NOMO-1 (cell line): ENCODE results near the gene PRLHR.

Source experiments
- DNase-seq, 2 experiments: peaks; one replicate each; lab custom pipeline; 2025; ENCODE audit not compliant: unreplicated experiment in 2 of 2; lab: John Stamatoyannopoulos, UW

Gene PRLHR

DNA sequence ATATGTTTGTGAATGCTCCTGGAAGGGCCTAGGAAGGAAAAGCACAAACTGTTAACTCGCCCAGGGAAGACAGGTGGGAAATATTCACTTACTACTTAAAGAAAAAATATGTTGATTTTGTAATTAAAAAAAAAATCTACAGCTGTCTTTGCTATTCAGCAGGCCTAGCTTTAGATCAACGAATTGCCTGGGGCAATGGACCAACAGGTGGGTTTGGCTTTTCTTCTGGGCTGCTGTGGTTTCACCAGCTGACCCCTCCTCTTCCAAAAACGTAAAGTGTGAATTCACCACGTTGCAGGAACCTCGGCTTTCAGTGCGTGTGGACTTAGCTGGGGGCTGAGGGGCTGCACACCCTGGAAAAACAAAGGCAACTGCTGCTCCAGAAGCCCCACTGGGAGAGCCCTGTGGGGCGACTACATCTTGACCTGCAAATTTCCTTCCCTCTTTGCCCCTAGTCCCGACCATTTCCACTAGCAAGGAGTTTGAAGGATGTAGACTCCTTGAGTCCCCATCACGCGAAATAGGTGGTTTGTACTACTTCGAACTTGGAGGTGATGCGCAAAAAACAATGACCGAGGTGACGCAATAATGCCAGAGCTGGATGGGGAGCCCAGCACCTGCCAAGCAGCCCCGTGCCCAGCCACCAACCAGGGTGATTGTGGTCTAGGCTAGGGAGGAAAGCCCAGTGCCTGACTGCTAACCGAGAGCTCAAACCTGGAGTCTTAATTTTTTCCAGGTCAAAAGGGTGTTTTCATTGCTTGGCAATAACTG lies 7.4 kb downstream of the PRLHR start:
- no peak for DNase-seq

- DNase-seq, result no peak
These were observed 8.5 kb downstream of the PRLHR start for GRCh38 chr10:118586911-118587310.

- no peak for DNase-seq
These were observed 9.7 kb downstream of the PRLHR start for GRCh38 chr10:118585794-118586193.

- DNase-seq, result no peak
These were observed 10.2 kb downstream of the PRLHR start for GRCh38 chr10:118585234-118585633.

DNA sequence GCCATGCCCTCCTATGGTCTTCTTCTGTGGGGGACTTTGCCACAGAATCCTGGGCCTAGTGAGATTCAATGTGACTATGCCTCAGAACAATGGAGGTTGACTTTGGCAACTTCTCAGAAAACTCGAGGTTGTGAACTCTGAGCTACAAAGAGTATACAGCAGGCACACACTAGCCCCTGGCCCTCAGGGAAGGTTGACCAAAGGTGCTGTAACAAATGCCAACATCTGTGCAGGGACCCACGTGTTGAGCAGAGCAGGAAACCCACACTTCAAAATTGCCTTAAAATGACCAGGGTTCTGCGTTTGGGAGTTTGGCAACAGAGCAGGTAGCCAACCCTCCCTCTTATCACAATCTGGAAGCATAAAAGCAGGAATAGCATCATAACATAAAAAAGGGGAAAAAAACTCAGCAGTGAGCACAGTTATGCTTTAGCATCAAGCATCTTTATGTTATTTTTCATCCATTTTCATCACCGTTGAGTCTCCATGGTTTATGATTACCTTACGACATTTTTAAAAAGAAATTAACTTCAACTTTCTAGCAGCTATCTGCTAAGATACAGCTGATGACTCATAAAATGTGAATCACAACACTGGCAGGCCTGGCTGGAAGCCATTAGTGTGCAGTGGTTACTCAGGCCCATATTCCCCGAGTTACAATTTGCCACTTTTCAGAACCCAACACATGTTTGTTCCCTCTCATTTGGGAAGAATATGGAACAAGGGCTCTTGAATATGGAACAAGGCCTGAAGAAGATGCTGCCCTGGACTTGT lies 11.1 kb downstream of the PRLHR start:
- DNase-seq, result no peak

- no peak for DNase-seq
These were observed 11.8 kb downstream of the PRLHR start for GRCh38 chr10:118583611-118584010.

DNA sequence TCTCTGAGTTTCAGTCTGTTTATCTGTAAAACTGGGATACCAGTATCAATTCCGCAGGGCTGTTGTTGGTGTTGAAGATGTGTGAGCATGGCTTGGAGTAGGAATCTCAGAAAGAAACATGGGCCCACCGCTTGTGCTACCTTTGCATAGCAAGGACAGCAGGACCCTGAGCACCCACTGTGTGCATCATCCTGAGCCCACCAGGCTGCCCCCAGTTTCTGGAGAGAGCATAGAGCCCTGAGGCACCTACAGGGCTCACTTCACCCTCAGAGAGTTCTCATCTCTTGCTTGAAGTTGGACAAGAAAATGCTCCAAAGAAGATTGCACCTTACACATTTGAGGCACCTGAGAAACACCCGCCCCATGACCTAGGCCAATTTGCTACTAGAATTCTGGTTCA lies 12.9 kb downstream of the PRLHR start:
- DNase-seq, result no peak

GRCh38 chr10:118581340-118581739 lies 14.1 kb downstream of the PRLHR start:
- no peak for DNase-seq

GRCh38 chr10:118580702-118581101 lies 14.7 kb downstream of the PRLHR start:
- DNase-seq, result no peak

GRCh38 chr10:118573512-118573911 lies 21.9 kb downstream of the PRLHR start:
- DNase-seq, result no peak

DNA sequence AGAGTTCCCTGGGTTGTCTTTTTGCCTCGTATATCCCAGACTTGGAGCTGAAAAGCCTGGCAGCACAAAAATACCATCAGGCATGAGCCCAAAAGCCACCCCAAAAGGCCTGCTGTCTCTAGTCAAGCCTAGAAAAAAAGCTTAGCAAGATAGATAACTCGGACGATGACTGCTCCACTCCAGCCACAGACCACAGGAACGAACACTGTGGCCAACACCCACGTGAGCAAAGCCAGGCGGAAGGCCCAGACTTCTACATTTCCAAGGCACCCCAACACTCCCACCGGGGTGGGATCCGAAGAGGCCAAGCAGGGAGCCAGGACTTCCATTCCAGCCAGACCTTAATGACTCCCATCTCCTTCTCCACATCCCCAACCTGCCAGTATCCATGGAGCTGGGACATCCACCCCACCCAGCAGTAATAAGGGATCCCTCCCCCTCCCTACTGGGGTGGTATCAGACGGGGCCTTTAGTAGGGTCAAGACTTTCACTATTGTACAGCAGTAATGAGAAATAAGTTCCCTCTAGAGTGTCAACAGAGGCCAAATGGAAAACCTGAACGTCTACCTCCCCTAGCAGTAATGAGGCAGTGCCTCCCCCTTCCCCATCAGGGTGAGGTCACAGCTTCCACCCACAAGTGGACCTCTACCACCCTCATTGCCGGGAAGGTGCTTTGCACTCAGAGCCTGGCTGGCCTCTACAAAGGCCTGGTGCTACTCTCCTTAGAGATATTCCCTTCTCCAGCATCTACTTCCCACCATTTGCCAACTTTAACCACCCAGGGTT lies 23.0 kb downstream of the PRLHR start:
- no peak for DNase-seq

DNA sequence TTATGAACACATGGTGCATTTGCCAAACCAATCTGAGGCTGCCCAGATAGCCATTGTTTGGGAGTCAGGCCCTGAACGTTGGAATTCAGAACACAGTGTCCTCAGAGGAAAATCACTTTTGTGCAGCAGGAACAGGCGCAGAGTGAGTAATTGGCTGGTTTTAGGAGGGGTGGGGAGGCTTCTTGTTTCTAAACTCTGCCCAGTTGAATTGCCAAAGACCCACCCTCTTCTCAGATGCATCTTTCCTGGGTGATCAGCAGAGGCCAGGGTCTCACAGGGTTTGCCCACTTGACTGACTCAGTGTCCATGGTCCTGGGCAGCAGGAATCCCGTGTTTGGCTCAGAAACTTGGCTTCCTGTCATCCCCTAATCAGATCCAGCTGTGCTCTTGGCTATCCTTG lies 24.3 kb downstream of the PRLHR start:
- no peak for DNase-seq

DNA sequence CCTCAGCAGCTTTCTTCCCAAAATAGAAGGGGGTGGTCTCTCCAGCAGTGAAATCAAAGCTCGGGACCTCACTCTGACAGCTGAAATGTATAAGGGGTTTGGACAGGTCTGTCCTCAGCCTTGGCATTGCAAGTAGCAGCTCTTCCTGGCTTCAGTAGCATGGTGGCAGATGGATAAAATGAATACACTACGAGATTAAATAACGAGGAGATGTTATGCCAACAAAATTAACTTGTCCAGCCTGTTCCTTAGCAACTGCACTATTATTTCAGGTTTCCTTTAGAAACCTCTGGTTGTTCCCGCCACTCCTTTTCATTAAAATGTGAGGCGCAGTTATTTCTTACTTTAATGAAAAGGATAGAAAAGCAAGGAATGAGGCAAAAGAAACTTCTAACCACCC lies 24.9 kb downstream of the PRLHR start:
- no peak for DNase-seq

GRCh38 chr10:118569882-118570252 lies 25.6 kb downstream of the PRLHR start:
- DNase-seq, result no peak

GRCh38 chr10:118569241-118569881 lies 26.1 kb downstream of the PRLHR start:
- DNase-seq, result no peak

DNA sequence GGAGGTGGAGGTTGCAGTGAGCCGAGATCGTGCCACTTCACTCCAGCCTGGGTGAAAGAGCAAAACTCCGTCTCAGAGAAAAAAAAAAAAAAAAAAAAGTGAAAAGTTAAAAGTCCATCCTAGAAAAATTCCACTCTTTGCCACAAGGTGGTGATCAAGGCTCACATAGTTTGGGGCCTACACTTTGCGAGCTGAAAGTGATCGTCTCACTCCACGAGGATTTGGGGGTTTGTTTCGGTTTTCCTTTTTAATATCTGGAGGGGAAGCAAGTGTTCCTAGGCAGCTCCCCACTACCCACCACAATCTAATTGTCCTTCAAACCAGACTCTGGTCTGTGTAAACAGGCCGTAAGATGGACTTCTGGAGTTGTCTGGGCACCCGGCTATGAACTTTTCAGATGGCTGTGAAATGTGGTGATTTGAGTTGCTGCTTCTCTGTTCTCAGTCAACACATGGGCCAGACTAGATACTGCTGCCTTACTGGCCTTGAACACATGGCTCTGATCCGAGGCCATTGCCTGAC lies 27.1 kb downstream of the PRLHR start:
- peak; percentile 14 to 37 for DNase-seq

- DNase-seq, result no peak
These were observed 27.7 kb downstream of the PRLHR start for GRCh38 chr10:118567701-118568248.

GRCh38 chr10:118566911-118567310 lies 28.5 kb downstream of the PRLHR start:
- DNase-seq, result no peak

DNA sequence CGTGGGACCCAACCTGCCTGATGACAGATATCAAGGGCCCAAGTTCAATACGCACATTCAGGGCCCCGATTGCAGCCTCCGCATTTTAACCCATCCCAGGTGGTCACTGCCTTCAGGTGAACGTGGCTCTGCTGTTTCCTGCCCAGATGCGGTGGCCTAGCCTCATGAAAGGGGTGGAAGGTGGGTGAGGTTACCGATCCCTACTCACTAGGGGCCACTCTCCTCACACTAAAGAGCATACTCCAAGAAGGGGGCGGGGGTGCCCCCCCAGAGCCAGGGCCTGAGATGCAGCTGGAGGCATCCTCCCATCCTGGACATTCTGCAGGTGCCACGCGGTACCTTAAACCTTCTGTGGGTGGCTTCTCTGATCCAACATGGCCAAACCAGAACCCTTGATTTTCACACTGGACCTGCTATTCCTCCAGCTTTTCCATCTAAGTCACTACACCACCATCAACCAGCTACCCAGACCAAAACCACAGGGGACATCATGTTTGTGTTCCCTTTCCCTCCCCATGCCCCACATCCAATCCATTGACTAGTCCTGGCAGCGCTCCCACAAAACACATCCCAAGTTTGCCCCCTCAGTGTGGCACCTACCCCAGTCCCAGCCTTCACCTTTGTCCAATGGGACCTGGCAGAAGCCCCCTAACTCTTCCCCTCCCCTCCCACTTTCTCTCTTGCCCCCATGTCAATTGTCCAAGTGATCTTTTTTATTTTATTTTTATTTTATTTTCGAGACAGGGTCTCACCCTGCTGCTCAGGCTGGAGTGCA lies 30.0 kb downstream of the PRLHR start:
- DNase-seq, result no peak

DNA sequence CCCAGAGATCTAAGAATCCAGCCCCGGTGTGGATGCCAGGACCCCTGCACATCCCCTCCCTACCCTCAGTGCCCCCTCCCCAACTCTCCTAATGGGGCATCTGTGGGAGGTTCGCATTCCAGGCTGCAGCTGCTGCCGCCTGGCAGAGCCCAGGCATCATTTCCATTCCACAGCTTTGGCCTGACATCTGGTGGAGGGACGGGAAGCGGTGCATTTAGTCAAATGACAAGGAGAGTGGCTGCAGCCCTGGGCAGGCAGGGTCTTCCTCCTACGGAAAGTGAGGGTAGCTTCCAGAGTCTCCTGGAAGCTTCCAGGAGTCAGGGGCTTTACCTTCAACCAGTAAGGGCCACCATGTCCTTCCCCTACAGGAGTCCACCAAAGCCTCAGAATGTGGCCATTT lies 30.8 kb downstream of the PRLHR start:
- DNase-seq, result no peak
